Gastroesophageal sphincter (tissue), 4 donors: ENCODE results near the gene ARHGEF38. TPM values are rescaled to one million over a fixed set of nuclear protein-coding genes. Genes with fewer than 3 reads are reported as not detected.

Source experiments
- ATAC-seq: fragments of 150-250 bp; one replicate; pipeline ENCODE4 v1.9.1; 2016; ENCODE audit warnings: mild to moderate bottlenecking, moderate library complexity
- H3K27ac ChIP-seq, 4 donors: fragments of 200-600 bp; sonication (generic) in 3 of 4; 1 replicate in 3 of 4; 2 replicates in 1 of 4; pipeline ENCODE4 v1.5.1; 2016 to 2019
- H3K27me3 ChIP-seq: fragments of 200-600 bp; sonication (generic); one replicate; pipeline ENCODE4 v1.5.1; 2019
- H3K36me3 ChIP-seq, 2 donors: fragments of 200-600 bp; sonication (generic); one replicate each; pipeline ENCODE4 v1.5.1; 2019; ENCODE audit warnings: control low read depth in 1 of 2
- H3K4me1 ChIP-seq, 3 donors: fragments of 200-600 bp; sonication (generic); 1 replicate in 2 of 3; 2 replicates in 1 of 3; pipeline ENCODE4 v1.5.1; 2016 to 2019; ENCODE audit warnings: control low read depth in 2 of 3
- H3K4me3 ChIP-seq, 2 donors: fragments of 200-600 bp; sonication (generic); one replicate each; pipeline ENCODE4 v1.5.1; 2019; ENCODE audit warnings: mild to moderate bottlenecking in 1 of 2, moderate library complexity in 1 of 2
- H3K9me3 ChIP-seq, 3 donors: fragments of 200-600 bp; sonication (generic); one replicate each; pipeline ENCODE4 v1.5.1; 2017 to 2019; ENCODE audit warnings: control low read depth in 2 of 3
- EP300 ChIP-seq: sonication (generic); formaldehyde crosslinking; IDR thresholded peaks from one replicate; pipeline ENCODE4 v1.6.1; 2017; ENCODE audit warnings: antibody characterized with exemption, mild to moderate bottlenecking
- POLR2A ChIP-seq, 2 donors: fragments of 450-650 bp; IDR thresholded peaks; one replicate each; pipeline ENCODE4 v1.6.1; 2017; ENCODE audit warnings: antibody characterized with exemption in 2 of 2, mild to moderate bottlenecking in 2 of 2, moderate library complexity in 1 of 2
- POLR2AphosphoS5 ChIP-seq: sonication (generic); formaldehyde crosslinking; IDR thresholded peaks from one replicate; pipeline ENCODE4 v1.6.1; 2017; ENCODE audit warnings: antibody characterized with exemption
- WGBS, 2 donors: methylation state at CpG; one replicate each; pipeline ENCODE4 v1.1.5; 2018; ENCODE audit warnings: low coverage in 1 of 2; 5-methylcytosine and 5-hydroxymethylcytosine counted together
- total RNA-seq, 4 donors: library from RNA; depleted of rRNA; stranded (reverse); fragments of >200 nt; gene quantifications; one replicate each; pipeline ENCODE4 v1.1.0, GENCODE V29; 2016
- TF ChIP-seq, protein P1 (sequence below), 4 experiments: fragments of 200-600 bp in 2 of 4; fragments of 450-650 bp in 2 of 4; sonication (generic) in 1 of 4; IDR thresholded peaks; one replicate each; pipeline ENCODE4 v1.5.1; 2017 to 2019; ENCODE audit warnings: antibody characterized with exemption in 4 of 4, mild to moderate bottlenecking in 2 of 4, moderate library complexity in 2 of 4

The ARHGEF38 gene
- total RNA-seq, 4 donors from 2014 or later: 0.25 TPM; not detected in 3

DNA sequence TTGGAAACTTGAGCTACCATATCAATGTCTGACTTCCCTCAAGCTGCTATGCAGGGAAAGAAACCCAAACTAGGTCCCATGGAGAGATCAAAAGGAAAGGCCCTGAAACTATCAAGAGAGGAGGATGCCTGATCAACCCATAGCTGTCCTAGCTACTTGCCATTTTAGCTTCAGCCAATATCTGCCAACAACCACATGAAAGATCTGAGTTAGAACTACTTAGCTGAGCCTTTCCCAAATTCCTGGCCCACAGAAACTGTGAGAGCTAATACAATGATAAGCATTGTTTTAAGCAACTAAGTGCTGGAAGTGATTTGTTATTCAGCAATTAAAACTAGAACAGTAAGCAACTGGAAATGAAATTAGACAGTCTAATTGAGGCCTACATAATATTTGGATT, 6.3 kb upstream of the ARHGEF38 start:
- TF ChIP-seq, protein P1, sequence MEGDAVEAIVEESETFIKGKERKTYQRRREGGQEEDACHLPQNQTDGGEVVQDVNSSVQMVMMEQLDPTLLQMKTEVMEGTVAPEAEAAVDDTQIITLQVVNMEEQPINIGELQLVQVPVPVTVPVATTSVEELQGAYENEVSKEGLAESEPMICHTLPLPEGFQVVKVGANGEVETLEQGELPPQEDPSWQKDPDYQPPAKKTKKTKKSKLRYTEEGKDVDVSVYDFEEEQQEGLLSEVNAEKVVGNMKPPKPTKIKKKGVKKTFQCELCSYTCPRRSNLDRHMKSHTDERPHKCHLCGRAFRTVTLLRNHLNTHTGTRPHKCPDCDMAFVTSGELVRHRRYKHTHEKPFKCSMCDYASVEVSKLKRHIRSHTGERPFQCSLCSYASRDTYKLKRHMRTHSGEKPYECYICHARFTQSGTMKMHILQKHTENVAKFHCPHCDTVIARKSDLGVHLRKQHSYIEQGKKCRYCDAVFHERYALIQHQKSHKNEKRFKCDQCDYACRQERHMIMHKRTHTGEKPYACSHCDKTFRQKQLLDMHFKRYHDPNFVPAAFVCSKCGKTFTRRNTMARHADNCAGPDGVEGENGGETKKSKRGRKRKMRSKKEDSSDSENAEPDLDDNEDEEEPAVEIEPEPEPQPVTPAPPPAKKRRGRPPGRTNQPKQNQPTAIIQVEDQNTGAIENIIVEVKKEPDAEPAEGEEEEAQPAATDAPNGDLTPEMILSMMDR (IDR thresholded peaks at IDR 0.05): no peak
- TF ChIP-seq POLR2A (IDR thresholded peaks at IDR 0.05) (no peak), POLR2AphosphoS5 (no peak), EP300 (no peak)
- H3K4me1 ChIP-seq: no peaks in the 10 kb centered on the region
- no peak for ATAC-seq
- H3K9me3 ChIP-seq: no peaks in the 10 kb centered on the region
- H3K27me3 ChIP-seq: no peaks in the 10 kb centered on the region
- H3K27ac ChIP-seq: no peak overlapping the region
- H3K4me3 ChIP-seq: no peak overlapping the region
- H3K36me3 ChIP-seq: no peaks in the 10 kb centered on the region

- H3K9me3 ChIP-seq: no peaks in the 10 kb centered on the region
- no peak overlapping the region for H3K4me3 ChIP-seq
- ATAC-seq: no peak
- H3K36me3 ChIP-seq: no peaks in the 10 kb centered on the region
- H3K27ac ChIP-seq: no peak overlapping the region
- H3K4me1 ChIP-seq: no peaks in the 10 kb centered on the region
- TF ChIP-seq POLR2AphosphoS5 (no peak), POLR2A (IDR thresholded peaks at IDR 0.05) (no peak), EP300 (no peak)
- no peaks in the 10 kb centered on the region for H3K27me3 ChIP-seq
Measured at GRCh38 chr4:105547769-105548168, 4.7 kb upstream of the ARHGEF38 start.

- no peak overlapping the region for H3K27ac ChIP-seq
- ATAC-seq: no peak
- H3K4me1 ChIP-seq: no peaks in the 10 kb centered on the region
- 80 to 89% methylated on average over 1 of the region's 1 CpG for WGBS, 2 donors
- H3K36me3 ChIP-seq: no peaks in the 10 kb centered on the region
- H3K27me3 ChIP-seq: no peaks in the 10 kb centered on the region
- H3K4me3 ChIP-seq: no peak overlapping the region
- TF ChIP-seq POLR2AphosphoS5: no peak
- TF ChIP-seq, protein P1 (IDR thresholded peaks at IDR 0.05): no peak
- no peak for TF ChIP-seq POLR2A (IDR thresholded peaks at IDR 0.05)
- TF ChIP-seq EP300: no peak
- no peaks in the 10 kb centered on the region for H3K9me3 ChIP-seq
Measured at GRCh38 chr4:105548483-105548882, 3.9 kb upstream of the ARHGEF38 start.

DNA sequence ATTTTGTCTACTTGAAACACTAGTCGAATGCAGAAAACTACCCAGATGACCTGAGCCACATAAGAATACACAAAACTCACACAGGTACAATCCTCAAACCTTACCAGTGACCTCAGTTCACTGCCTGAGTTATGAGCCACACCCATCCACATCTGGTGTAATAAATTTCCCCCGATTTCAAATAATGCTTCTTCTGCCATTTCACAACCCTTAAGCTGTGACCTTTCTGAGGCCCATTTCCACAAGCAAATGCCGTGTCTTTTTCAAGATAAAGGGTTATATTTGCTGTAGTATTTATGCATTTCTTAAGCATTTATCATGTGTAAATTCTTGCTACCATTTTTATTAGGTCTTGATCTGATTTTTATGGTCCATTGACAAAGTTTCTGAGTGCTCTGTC, 1.8 kb upstream of the ARHGEF38 start:
- WGBS, 2 donors: 69 to 92% methylated on average over 2 to 3 of the region's 3 CpGs
- Histone ChIP-seq H3K4me1 (no peaks in the 10 kb centered on the region), H3K27ac (no peak overlapping the region), H3K27me3 (no peaks in the 10 kb centered on the region), H3K9me3 (no peaks in the 10 kb centered on the region), H3K36me3 (no peaks in the 10 kb centered on the region), H3K4me3 (no peak overlapping the region)
- no peak for ATAC-seq
- TF ChIP-seq, protein P1 (IDR thresholded peaks at IDR 0.05): no peak
- TF ChIP-seq POLR2A (IDR thresholded peaks at IDR 0.05) (no peak), POLR2AphosphoS5 (no peak), EP300 (no peak)

GRCh38 chr4:105555409-105555808, 3.0 kb downstream of the ARHGEF38 start:
- H3K27ac ChIP-seq: no peak overlapping the region
- ATAC-seq: no peak
- TF ChIP-seq, protein P1 (IDR thresholded peaks at IDR 0.05): no peak
- TF ChIP-seq POLR2AphosphoS5 (no peak), POLR2A (IDR thresholded peaks at IDR 0.05) (no peak), EP300 (no peak)
- H3K4me1 ChIP-seq: no peaks in the 10 kb centered on the region
- no peak overlapping the region for H3K4me3 ChIP-seq
- H3K36me3 ChIP-seq: no peaks in the 10 kb centered on the region
- no peaks in the 10 kb centered on the region for H3K9me3 ChIP-seq
- WGBS, 2 donors: 47 to 53% methylated on average over 4 of the region's 4 CpGs
- H3K27me3 ChIP-seq: no peaks in the 10 kb centered on the region
